Nephron (organoid): Measurements from ENCODE around the gene TTC12.

ENCODE experiments used
- H3K27ac Mint-ChIP-seq, 3 experiments: 2 replicates each; pipeline ENCODE4 v1.8.0; 2020; ENCODE audit warnings: mixed read lengths in 3 of 3, mild to moderate bottlenecking in 2 of 3, moderate library complexity in 1 of 3
- H3K27me3 Mint-ChIP-seq: 2 replicates; pipeline ENCODE4 v1.8.0; 2021; ENCODE audit warnings: low read depth, mild to moderate bottlenecking, moderate library complexity, mixed read lengths
- H3K36me3 Mint-ChIP-seq: 2 replicates; pipeline ENCODE4 v1.8.0; 2020; ENCODE audit warnings: low read depth, mixed read lengths
- H3K4me1 Mint-ChIP-seq: 2 replicates; pipeline ENCODE4 v1.8.0; 2020; ENCODE audit warnings: mixed read lengths
- H3K4me3 Mint-ChIP-seq, 3 experiments: 2 replicates each; pipeline ENCODE4 v1.8.0; 2020; ENCODE audit warnings: mild to moderate bottlenecking in 3 of 3, mixed read lengths in 3 of 3, moderate library complexity in 2 of 3
- H3K9me3 Mint-ChIP-seq: 2 replicates; pipeline ENCODE4 v1.8.0; 2020; ENCODE audit warnings: mixed read lengths
- TF ChIP-seq, protein P1 (sequence below), 3 experiments: fragments of 200-600 bp; sonication (generic); IDR thresholded peaks; one replicate each; pipeline ENCODE4 v1.5.0; 2021; ENCODE audit warnings: antibody characterized with exemption in 3 of 3; ENCODE audit not compliant: unreplicated experiment in 3 of 3

TTC12 gene

DNA sequence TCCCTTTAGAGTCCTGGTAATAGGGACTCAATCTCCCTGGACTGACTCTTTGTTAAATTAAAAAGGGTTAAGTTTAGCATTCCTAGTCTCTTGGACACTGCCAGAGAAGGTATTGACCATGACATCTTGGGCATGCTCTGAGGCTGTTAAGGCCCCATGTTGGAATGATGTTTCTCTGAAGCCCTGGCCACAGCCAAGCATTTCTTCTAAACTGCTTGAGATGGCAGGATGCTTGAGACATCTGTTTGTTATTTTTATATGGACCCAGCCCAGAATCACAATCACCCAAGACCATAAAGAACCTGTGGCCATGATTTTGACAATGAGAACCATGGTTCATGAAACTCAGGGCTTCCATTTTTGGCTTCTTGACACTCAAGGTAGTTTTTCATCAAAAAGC lies 67.7 kb downstream of the TTC12 start:
- Mint-ChIP-seq H3K4me3 (no peak overlapping the region), H3K27ac (no peak overlapping the region), H3K36me3 (no peaks in the 10 kb centered on the region), H3K9me3 (no peaks in the 10 kb centered on the region), H3K4me1 (peaks cover 4% of the 10 kb centered on the region), H3K27me3 (peaks cover 15% of the 10 kb centered on the region)
- TF ChIP-seq, protein P1, sequence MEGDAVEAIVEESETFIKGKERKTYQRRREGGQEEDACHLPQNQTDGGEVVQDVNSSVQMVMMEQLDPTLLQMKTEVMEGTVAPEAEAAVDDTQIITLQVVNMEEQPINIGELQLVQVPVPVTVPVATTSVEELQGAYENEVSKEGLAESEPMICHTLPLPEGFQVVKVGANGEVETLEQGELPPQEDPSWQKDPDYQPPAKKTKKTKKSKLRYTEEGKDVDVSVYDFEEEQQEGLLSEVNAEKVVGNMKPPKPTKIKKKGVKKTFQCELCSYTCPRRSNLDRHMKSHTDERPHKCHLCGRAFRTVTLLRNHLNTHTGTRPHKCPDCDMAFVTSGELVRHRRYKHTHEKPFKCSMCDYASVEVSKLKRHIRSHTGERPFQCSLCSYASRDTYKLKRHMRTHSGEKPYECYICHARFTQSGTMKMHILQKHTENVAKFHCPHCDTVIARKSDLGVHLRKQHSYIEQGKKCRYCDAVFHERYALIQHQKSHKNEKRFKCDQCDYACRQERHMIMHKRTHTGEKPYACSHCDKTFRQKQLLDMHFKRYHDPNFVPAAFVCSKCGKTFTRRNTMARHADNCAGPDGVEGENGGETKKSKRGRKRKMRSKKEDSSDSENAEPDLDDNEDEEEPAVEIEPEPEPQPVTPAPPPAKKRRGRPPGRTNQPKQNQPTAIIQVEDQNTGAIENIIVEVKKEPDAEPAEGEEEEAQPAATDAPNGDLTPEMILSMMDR (IDR thresholded peaks at IDR 0.05; ENCODE audit: unreplicated experiment in 3 of 3) = no peak

DNA sequence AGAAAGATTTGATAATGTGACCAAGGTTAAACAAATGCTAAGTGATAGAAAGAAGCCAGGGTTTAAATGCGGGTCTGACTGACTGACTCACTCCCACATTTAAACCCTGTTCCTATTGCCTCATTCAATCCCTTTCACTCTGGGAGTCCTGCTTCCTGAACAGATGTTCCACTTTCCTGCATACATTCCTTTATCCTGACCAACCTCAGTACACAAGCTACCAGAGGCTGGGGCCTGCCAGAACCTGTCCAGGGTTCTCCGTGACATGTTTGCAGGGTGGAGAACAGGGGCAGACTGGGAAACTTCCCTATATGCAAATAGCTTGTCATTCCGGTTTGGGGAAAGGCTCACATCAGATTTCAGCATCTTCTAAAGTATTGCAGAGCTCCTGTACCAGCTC lies 70.2 kb downstream of the TTC12 start:
- no peaks in the 10 kb centered on the region for H3K36me3 Mint-ChIP-seq
- H3K27me3 Mint-ChIP-seq = peaks cover 19% of the 10 kb centered on the region
- TF ChIP-seq, protein P1 (IDR thresholded peaks at IDR 0.05; ENCODE audit: unreplicated experiment in 3 of 3) = no peak

DNA sequence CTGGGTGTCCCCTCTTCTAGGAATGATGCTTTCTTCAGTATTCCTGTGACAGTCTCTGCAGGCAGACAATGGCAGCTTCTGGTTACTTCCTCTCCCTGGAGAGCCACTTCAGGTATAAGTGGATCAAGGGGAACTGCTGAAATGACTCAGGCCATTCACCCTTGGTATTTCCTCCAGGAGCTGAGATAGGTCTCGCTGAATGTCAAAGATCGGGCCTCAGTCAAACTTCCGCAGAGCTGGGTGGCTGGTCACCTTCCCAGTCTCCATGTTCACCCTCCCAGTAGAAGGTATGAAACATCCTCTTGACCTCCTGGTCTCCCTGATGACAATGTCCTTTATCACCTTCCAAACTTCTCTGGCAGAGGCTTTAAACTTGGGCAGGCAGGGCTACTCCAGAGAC lies 71.4 kb downstream of the TTC12 start:
- Mint-ChIP-seq H3K4me3 (no peak overlapping the region), H3K27ac (no peak overlapping the region), H3K4me1 (no peaks in the 10 kb centered on the region), H3K9me3 (no peaks in the 10 kb centered on the region), H3K27me3 (peaks cover 19% of the 10 kb centered on the region), H3K36me3 (no peaks in the 10 kb centered on the region)
- TF ChIP-seq, protein P1 (IDR thresholded peaks at IDR 0.05; ENCODE audit: unreplicated experiment in 3 of 3) = no peak

More for the DNA sequence above, 70.2 kb downstream of the TTC12 start:
- Mint-ChIP-seq H3K4me3 (no peak overlapping the region), H3K27ac (no peak overlapping the region), H3K4me1 (no peaks in the 10 kb centered on the region), H3K9me3 (no peaks in the 10 kb centered on the region)

DNA sequence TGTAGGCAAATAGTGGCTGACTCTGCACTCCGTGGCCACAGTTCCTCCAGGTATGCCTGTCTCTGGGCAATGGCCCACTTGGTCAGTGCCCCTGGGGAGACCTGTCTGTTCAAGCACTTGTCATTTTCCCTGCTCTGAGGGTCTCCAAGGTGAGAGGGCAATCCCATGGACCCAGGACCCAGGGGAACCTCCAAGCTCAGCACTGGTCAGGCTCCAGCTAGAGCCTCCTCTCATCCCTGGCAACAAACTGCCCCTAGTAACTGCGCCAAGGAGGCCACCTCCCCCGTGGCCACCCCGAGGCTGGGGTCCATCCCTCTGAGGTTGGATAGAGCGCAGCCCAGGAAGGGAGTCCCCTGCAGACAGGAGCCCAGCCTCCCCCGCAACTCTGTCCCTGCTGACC lies 72.5 kb downstream of the TTC12 start:
- Mint-ChIP-seq H3K9me3 (no peaks in the 10 kb centered on the region), H3K4me3 (no peak overlapping the region), H3K27me3 (peaks cover 19% of the 10 kb centered on the region), H3K4me1 (no peaks in the 10 kb centered on the region), H3K27ac (no peak overlapping the region), H3K36me3 (no peaks in the 10 kb centered on the region)
- TF ChIP-seq, protein P1 (IDR thresholded peaks at IDR 0.05; ENCODE audit: unreplicated experiment in 3 of 3) = no peak

DNA sequence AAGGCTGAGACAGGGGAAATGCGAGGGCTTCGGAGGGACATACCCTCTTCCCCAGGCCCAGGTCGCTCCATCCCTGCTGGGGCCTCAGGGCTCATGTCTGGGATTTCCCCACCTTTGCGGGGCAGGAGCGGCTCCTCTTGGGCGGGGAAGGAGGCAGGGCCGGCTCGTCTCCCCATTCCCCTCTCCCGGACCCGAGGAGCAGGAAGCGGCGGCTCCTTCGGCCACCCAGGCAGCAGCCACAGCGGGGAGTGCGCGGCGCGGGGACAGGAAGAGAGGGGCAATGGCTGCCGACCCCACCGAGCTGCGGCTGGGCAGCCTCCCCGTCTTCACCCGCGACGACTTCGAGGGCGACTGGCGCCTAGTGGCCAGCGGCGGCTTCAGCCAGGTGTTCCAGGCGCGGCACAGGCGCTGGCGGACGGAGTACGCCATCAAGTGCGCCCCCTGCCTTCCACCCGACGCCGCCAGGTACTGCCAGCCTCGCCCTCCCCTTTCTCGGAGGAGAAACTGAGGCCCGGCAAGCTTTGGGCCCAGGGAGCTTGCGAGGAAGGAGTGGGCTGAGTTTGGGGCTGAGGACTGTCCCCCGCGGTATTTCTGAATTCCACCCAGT lies 73.3 kb downstream of the TTC12 start, which contains the start of gene ANKK1:
TSS of gene ANKK1 (plus strand) at position 175 of the 607 bp plus-strand sequence. CDS start at position 281, 106 bp downstream.
- TF ChIP-seq, protein P1 (IDR thresholded peaks at IDR 0.05; ENCODE audit: unreplicated experiment in 3 of 3) = peak in 2 of 3 experiments; percentile 31 to 53
- Mint-ChIP-seq H3K9me3 (no peaks in the 10 kb centered on the region), H3K27ac (no peak within 1 kb of the TSS), H3K36me3 (no peaks in the 10 kb centered on the region), H3K4me1 (no peaks in the 10 kb centered on the region), H3K27me3 (peaks cover 19% of the 10 kb centered on the region), H3K4me3 (peak within 1 kb of the TSS in 1 of 3 experiments; percentile 24)

DNA sequence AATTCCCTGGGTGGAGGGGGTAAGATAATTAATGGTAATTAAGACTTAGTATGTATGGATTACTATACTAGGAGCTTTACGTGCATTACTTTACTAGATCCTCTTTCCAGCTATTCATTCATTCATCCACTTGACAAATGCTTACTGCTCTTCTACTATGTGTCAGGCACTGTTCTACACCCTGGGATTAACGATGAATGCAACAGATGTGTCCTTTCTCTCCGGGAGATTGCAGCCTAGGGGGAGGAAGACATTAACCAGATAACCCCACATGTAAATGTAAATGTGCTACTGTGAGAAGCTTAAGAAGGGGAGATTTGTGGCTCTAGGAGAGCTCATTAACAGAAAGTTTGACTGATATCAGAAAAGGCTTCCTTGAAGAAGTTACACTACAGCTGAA lies 74.9 kb downstream of the TTC12 start:
- TF ChIP-seq, protein P1 (IDR thresholded peaks at IDR 0.05; ENCODE audit: unreplicated experiment in 3 of 3) = no peak
- Mint-ChIP-seq H3K4me3 (no peak overlapping the region), H3K9me3 (no peaks in the 10 kb centered on the region), H3K36me3 (no peaks in the 10 kb centered on the region), H3K4me1 (no peaks in the 10 kb centered on the region), H3K27ac (no peak overlapping the region), H3K27me3 (peaks cover 28% of the 10 kb centered on the region)
